Globus pallidus (tissue), 1 donor: ENCODE results near the gene HAGH.
A peak's percentile ranks its signal among the peaks of the same experiment; 100 is the strongest.

Experiments
- DNase-seq: peaks from one replicate; pipeline ENCODE4 v3.0.0-alpha.2; 2015; ENCODE audit warnings: low spot score

HAGH gene

GRCh38 chr16:1831186-1832075 is 4.8 kb upstream of the HAGH start:
- no peak for DNase-seq

- no peak for DNase-seq
Measured at GRCh38 chr16:1830213-1830612, 3.6 kb upstream of the HAGH start.

- no peak for DNase-seq
Measured at GRCh38 chr16:1828645-1829410, 2.2 kb upstream of the HAGH start.

- peak; percentile 19 for DNase-seq
Measured at GRCh38 chr16:1825864-1826690, 548 bp downstream of the HAGH start.

GRCh38 chr16:1825381-1825863 is 1.2 kb downstream of the HAGH start:
- DNase-seq, result no peak

- no peak for DNase-seq
Measured at GRCh38 chr16:1823821-1824220, 2.8 kb downstream of the HAGH start.

- no peak for DNase-seq
Measured at GRCh38 chr16:1822801-1823200, 3.8 kb downstream of the HAGH start.

- no peak for DNase-seq
Measured at GRCh38 chr16:1821861-1822611, 4.6 kb downstream of the HAGH start.

GRCh38 chr16:1820946-1821290 is 5.7 kb downstream of the HAGH start:
- DNase-seq, result no peak

- DNase-seq, result no peak
Measured at GRCh38 chr16:1820096-1820945, 6.3 kb downstream of the HAGH start.

- no peak for DNase-seq
Measured at GRCh38 chr16:1819611-1820010, 7.0 kb downstream of the HAGH start.

- DNase-seq, result no peak
Measured at GRCh38 chr16:1818873-1819525, 7.6 kb downstream of the HAGH start.

- DNase-seq, result no peak
Measured at GRCh38 chr16:1818204-1818872, 8.3 kb downstream of the HAGH start.

GRCh38 chr16:1817716-1818115 is 8.9 kb downstream of the HAGH start:
- DNase-seq, result no peak

GRCh38 chr16:1817276-1817589 is 9.4 kb downstream of the HAGH start:
- DNase-seq, result no peak

- DNase-seq, result no peak
Measured at GRCh38 chr16:1816396-1817275, 10.0 kb downstream of the HAGH start.

- DNase-seq, result no peak
Measured at GRCh38 chr16:1815461-1815860, 11.2 kb downstream of the HAGH start.

- no peak for DNase-seq
Measured at GRCh38 chr16:1812732-1813163, 13.9 kb downstream of the HAGH start.

GRCh38 chr16:1810536-1810935 is 16.1 kb downstream of the HAGH start:
- no peak for DNase-seq
